Measurements from ENCODE around the gene BMPR1B. TPM values are rescaled to one million over a fixed set of nuclear protein-coding genes. Genes with fewer than 3 reads are reported as not detected.

The BMPR1B gene
- polyA plus RNA-seq, 1 experiment: 0.07 TPM

DNA sequence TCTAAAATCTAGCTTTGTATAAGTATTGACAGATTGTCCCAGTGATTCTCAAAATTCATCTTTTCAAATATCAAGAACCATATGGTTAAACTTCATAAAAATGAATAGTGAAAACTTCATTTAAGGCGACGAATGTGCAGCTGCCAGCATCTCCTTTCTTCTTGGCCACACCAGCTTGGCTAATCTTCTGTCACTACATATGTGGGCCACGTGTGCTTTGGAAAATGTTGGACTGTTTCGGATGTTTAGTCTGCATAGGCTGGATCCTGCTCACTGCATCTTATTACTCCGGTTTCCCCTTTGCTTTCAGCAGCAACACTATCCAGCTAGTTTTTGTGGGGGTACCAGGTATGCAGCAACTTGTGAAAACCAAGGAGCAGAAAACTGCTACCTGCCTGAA lies 221.9 kb downstream of the BMPR1B start:
- Histone ChIP-seq H3K4me3 (ENCODE audit: low read depth, low read length) (no peak overlapping the region), H3K36me3 (ENCODE audit: control insufficient read depth, insufficient read depth, low read length) (no peaks in the 10 kb centered on the region), H3K27me3 (ENCODE audit: control insufficient read depth, insufficient read depth, low read length) (no peaks in the 10 kb centered on the region; the same call in 1 of the 2 replicates)
- no peak for DNase-seq (ENCODE audit: low read depth)
- ChIA-PET POLR2A (no interaction called here), CTCF (no interaction called here)
- no peak for TF ChIP-seq CTCF (IDR thresholded peaks at IDR 0.05; ENCODE audit: insufficient read depth, low read depth, low read length)

- H3K36me3 ChIP-seq (ENCODE audit: control insufficient read depth, insufficient read depth, low read length): no peaks in the 10 kb centered on the region
- POLR2A ChIA-PET: no interaction called here
- no peak overlapping the region for H3K4me3 ChIP-seq (ENCODE audit: low read depth, low read length)
- CTCF ChIA-PET: no interaction called here
- TF ChIP-seq CTCF (IDR thresholded peaks at IDR 0.05; ENCODE audit: insufficient read depth, low read depth, low read length): no peak
- no peaks in the 10 kb centered on the region for H3K27me3 ChIP-seq (ENCODE audit: control insufficient read depth, insufficient read depth, low read length)
- DNase-seq (ENCODE audit: low read depth): no peak
These were observed 238.1 kb downstream of the BMPR1B start for GRCh38 chr4:94995684-94996394.

DNA sequence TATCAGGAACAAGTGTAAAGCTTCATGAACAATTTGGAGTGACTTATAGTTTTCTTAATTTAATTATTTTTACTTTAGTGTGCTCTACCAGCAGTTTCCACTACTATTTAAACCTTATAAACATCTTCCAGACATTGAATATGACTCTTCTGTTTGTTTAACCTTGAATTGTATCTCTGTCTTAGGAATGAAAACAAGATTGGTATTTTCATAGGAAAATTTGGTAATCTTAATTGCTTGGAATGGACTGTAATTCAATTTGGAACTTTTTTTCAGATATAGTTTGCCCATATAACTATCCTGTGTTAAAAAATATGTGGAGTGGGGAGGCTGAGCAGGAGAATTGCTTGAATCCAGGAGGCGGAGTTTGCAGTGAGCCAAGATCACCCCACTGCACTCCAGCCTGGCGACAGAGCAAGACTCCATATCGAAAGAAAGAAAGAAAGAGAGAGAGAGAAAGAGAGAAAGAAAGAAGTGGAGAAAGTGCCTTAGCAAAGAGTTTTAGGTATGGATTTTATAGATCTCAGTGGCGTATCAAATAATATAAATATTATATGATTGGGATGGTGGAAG lies 242.4 kb downstream of the BMPR1B start:
- CTCF ChIA-PET: no interaction called here
- POLR2A ChIA-PET: no interaction called here
- no peaks in the 10 kb centered on the region for H3K36me3 ChIP-seq (ENCODE audit: control insufficient read depth, insufficient read depth, low read length)
- no peaks in the 10 kb centered on the region for H3K27me3 ChIP-seq (ENCODE audit: control insufficient read depth, insufficient read depth, low read length)
- TF ChIP-seq CTCF (IDR thresholded peaks at IDR 0.05; ENCODE audit: insufficient read depth, low read depth, low read length): no peak
- DNase-seq (ENCODE audit: low read depth): no peak
- H3K4me3 ChIP-seq (ENCODE audit: low read depth, low read length): no peak overlapping the region

- ChIA-PET POLR2A (no interaction called here), CTCF (interaction anchor here (0.6 kb wide), 1 partner anchor 346 kb away, joined by 3 read pairs; no protein-coding TSS in a partner anchor)
- Histone ChIP-seq H3K36me3 (ENCODE audit: control insufficient read depth, insufficient read depth, low read length) (no peaks in the 10 kb centered on the region), H3K4me3 (ENCODE audit: low read depth, low read length) (no peak overlapping the region), H3K27me3 (ENCODE audit: control insufficient read depth, insufficient read depth, low read length) (no peaks in the 10 kb centered on the region; the same call in 1 of the 2 replicates)
- no peak for DNase-seq (ENCODE audit: low read depth)
- no peak for TF ChIP-seq CTCF (IDR thresholded peaks at IDR 0.05; ENCODE audit: insufficient read depth, low read depth, low read length)
These were observed 247.2 kb downstream of the BMPR1B start for GRCh38 chr4:95004912-95005311.

DNA sequence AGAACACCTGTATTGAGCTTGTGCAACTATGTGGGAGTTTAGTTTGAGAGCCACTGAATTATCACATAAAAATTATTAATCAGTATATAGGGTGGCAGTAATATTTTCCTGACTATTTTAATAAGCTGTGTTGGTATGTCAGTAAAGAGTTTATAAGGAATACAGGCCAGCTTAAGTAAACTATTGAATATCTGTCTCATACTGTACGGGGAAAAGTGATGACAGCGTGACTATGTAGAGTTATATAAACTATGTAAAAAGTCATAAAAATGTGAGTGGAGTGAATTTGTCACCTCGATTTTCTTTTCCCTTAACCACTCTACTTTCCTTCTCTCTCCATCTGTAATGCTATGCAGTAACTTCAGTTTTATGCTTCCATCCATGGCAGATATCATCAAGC lies 250.2 kb downstream of the BMPR1B start:
- Histone ChIP-seq H3K36me3 (ENCODE audit: control insufficient read depth, insufficient read depth, low read length) (no peaks in the 10 kb centered on the region), H3K27me3 (ENCODE audit: control insufficient read depth, insufficient read depth, low read length) (no peaks in the 10 kb centered on the region; the same call in 1 of the 2 replicates), H3K4me3 (ENCODE audit: low read depth, low read length) (no peak overlapping the region)
- DNase-seq (ENCODE audit: low read depth): no peak
- ChIA-PET POLR2A (no interaction called here), CTCF (no interaction called here)
- TF ChIP-seq CTCF (IDR thresholded peaks at IDR 0.05; ENCODE audit: insufficient read depth, low read depth, low read length): no peak
